Naive B cell (primary cell): ENCODE measurements around the gene UQCC2. TPM values are rescaled to one million over a fixed set of nuclear protein-coding genes. Genes with fewer than 3 reads are reported as not detected.

ENCODE experiments used
- ATAC-seq, 2 donors: fragments of 150-1000 bp; cut with Tn5 transposase; 2 replicates each; pipeline ENCODE4 v1.10.0; 2021; ENCODE audit warnings: low read depth in 2 of 2, mild to moderate bottlenecking in 2 of 2, moderate library complexity in 2 of 2
- DNase-seq: peaks from one replicate; pipeline ENCODE4 v3.0.0; 2022
- H3K27ac Mint-ChIP-seq, 6 donors: one replicate each; pipeline ENCODE4 v1.8.0; 2020 to 2022; ENCODE audit warnings: mild to moderate bottlenecking in 6 of 6, mixed read lengths in 6 of 6, moderate library complexity in 5 of 6, inconsistent platforms in 2 of 6
- H3K27me3 Mint-ChIP-seq, 3 donors: one replicate each; pipeline ENCODE4 v1.8.0; 2021 to 2022; ENCODE audit warnings: mixed read lengths in 3 of 3, mild to moderate bottlenecking in 1 of 3
- H3K36me3 Mint-ChIP-seq, 2 donors: one replicate each; pipeline ENCODE4 v1.8.0; 2020 to 2022; ENCODE audit warnings: mixed read lengths in 2 of 2, inconsistent platforms in 1 of 2, mild to moderate bottlenecking in 1 of 2
- H3K4me1 Mint-ChIP-seq, 3 donors: one replicate each; pipeline ENCODE4 v1.8.0; 2020 to 2022; ENCODE audit warnings: mixed read lengths in 3 of 3, inconsistent platforms in 1 of 3, mild to moderate bottlenecking in 1 of 3, moderate library complexity in 1 of 3
- H3K4me3 Mint-ChIP-seq, 8 donors: one replicate each; pipeline ENCODE4 v1.8.0; 2020 to 2022; ENCODE audit warnings: mild to moderate bottlenecking in 8 of 8, mixed read lengths in 8 of 8, moderate library complexity in 8 of 8, inconsistent platforms in 2 of 8
- H3K9me3 Mint-ChIP-seq, 7 donors: one replicate each; pipeline ENCODE4 v1.8.0; 2020 to 2022; ENCODE audit warnings: mixed read lengths in 7 of 7, mild to moderate bottlenecking in 5 of 7, inconsistent platforms in 2 of 7, moderate library complexity in 1 of 7
- polyA plus RNA-seq, 6 donors: library from polyadenylated mRNA; unstranded; fragments of 300-500 nt; fragmentation: Illumina TruSeq; gene quantifications; one replicate each; pipeline ENCODE4 v1.2.3, GENCODE V29; 2021; ENCODE audit warnings: low read depth in 6 of 6

Gene UQCC2
- polyA plus RNA-seq, 6 donors from 2014 or later: 29.4 to 53.0 (median 44.4) TPM

- Mint-ChIP-seq H3K36me3 (no peaks in the 10 kb centered on the region), H3K27me3 (peaks cover 0 to 13% (median 12%) of the 10 kb centered on the region in 3 donors), H3K4me1 (peaks cover under 1 to 10% (median 3%) of the 10 kb centered on the region in 3 donors), H3K9me3 (no peaks in the 10 kb centered on the region), H3K27ac (peak overlapping the region in 1 of 6 donors; percentile 83), H3K4me3 (no peak overlapping the region)
- ATAC-seq (no peak), DNase-seq (no peak)
Measured at GRCh38 chr6:33726696-33727095, 15.2 kb upstream of the UQCC2 start.

- Mint-ChIP-seq H3K4me1 (peaks cover 7 to 14% (median 9%) of the 10 kb centered on the region in 3 donors), H3K27ac (no peak overlapping the region), H3K36me3 (no peaks in the 10 kb centered on the region), H3K4me3 (no peak overlapping the region), H3K9me3 (no peaks in the 10 kb centered on the region), H3K27me3 (peaks cover 0 to 13% (median 12%) of the 10 kb centered on the region in 3 donors)
- no peak for DNase-seq
- no peak for ATAC-seq
Measured at GRCh38 chr6:33725891-33726673, 14.6 kb upstream of the UQCC2 start.

GRCh38 chr6:33725222-33725621 lies 13.7 kb upstream of the UQCC2 start:
- Mint-ChIP-seq H3K36me3 (no peaks in the 10 kb centered on the region), H3K4me1 (peaks cover 9 to 14% (median 13%) of the 10 kb centered on the region in 3 donors), H3K4me3 (no peak overlapping the region), H3K27ac (no peak overlapping the region), H3K9me3 (no peaks in the 10 kb centered on the region), H3K27me3 (peaks cover 0 to 13% (median 12%) of the 10 kb centered on the region in 3 donors)
- DNase-seq: no peak
- no peak for ATAC-seq

DNA sequence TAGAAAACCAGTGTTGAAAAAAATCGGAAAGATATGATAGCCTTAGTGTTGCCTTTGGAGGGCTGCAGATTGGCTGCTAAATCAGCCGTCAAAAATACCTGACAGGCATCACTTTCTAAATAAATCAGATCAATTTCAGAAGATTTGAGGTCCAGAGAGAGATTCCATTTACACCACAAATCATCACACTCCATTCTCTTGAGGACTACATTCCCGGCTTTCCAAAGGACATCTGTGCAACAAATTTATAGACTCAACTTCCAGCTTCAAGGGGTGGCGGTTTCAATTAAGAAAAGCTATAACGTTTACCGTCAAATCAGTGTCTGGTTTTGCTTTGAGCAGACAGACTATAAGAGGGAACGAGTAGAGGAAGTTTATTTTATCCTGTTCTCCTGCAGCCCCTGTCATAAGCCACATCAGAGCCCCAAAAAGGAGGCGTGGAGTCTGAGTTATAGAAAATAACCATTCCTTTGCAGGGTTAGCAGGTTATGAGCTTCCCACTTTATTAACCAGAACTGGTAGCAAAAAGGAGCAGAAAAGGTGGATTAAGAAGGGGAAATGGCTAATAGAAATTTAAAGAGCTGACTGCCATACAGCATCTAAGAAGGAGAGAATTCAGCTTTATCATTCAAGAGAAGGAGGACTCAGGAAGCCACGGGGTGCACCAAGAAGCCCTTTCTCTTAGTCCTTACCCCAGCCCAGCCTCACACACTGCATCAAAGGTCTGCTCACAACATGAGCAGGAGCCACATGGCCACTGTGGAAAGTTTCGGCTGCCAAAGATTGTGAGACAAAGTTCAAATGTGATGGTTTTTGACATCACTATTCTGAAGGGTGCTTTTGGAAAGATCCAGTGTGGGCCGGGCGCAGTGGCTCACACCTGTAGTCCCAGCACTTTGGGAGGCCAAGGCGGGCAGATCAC lies 12.9 kb upstream of the UQCC2 start:
- H3K4me1 Mint-ChIP-seq: peaks cover 9 to 14% (median 13%) of the 10 kb centered on the region in 3 donors
- peaks cover 0 to 16% (median 13%) of the 10 kb centered on the region in 3 donors for H3K27me3 Mint-ChIP-seq
- H3K36me3 Mint-ChIP-seq: no peaks in the 10 kb centered on the region
- ATAC-seq (no peak), DNase-seq (no peak)
- H3K27ac Mint-ChIP-seq: peak overlapping the region in 1 of 6 donors; percentile 15
- H3K4me3 Mint-ChIP-seq: no peak overlapping the region
- no peaks in the 10 kb centered on the region for H3K9me3 Mint-ChIP-seq

DNA sequence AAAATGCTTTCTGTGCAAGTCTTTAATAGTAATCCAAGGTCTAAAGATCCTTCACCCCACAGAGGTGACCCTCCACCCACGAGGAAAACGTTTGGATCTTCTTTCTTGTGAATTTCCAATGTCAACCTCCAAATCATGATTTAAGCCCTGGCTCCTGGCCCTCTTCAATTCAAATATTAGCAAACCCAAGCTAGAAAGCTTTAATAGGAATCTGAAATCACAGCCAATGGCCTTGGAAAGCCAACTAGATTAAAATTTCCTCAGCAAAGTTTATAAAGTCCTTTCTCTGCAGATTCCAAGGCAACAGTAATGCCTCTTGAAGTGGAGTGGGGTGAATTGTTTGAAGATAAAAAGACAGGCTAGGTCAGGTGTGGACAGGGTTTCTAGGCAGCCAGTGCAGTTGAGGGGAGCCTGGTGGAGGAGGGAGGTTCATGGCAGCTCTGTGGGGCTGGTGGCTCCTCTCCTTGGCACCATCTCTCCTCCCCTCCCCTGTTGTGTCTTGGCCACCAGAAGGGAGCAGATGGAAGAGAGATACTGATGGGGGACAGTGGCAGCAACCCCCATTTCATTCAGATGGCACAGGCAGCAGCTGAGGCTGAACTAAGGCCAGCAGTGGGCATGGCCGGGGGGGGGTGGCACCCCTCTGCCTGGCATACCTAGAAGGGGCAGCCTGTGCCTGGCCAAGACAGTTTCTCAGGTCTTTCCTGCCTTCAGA lies 12.0 kb upstream of the UQCC2 start:
- Mint-ChIP-seq H3K27me3 (peaks cover 0 to 21% (median 13%) of the 10 kb centered on the region in 3 donors), H3K4me1 (peaks cover 9 to 14% (median 11%) of the 10 kb centered on the region in 3 donors), H3K27ac (peak overlapping the region in 1 of 6 donors; percentile 63), H3K9me3 (no peaks in the 10 kb centered on the region), H3K4me3 (no peak overlapping the region), H3K36me3 (no peaks in the 10 kb centered on the region)
- no peak for DNase-seq
- no peak for ATAC-seq

GRCh38 chr6:33722103-33722623 lies 10.7 kb upstream of the UQCC2 start:
- H3K4me1 Mint-ChIP-seq: peaks cover 6 to 16% (median 9%) of the 10 kb centered on the region in 3 donors
- ATAC-seq (no peak), DNase-seq (no peak)
- H3K4me3 Mint-ChIP-seq: no peak overlapping the region
- no peaks in the 10 kb centered on the region for H3K9me3 Mint-ChIP-seq
- peaks cover 0 to 21% (median 13%) of the 10 kb centered on the region in 3 donors for H3K27me3 Mint-ChIP-seq
- H3K36me3 Mint-ChIP-seq: no peaks in the 10 kb centered on the region
- no peak overlapping the region for H3K27ac Mint-ChIP-seq

DNA sequence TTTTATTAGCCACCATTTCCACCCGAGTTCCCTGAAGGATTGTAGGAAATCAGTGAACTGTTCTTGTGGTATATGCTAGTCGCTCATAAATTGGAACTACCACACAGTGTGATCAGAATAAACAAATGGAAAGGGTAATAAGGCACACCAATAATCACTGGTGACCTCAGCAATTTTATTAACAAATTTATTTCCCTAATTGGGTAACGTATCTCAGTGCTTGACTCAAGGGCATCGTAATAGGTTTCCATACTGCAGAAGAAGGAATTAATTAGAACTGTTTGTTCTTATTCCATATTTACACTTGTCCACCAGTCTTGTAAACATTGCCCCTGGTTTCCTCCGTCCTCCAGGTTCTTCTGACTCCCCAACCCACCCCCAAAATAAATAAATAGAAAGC lies 10.0 kb upstream of the UQCC2 start:
- H3K36me3 Mint-ChIP-seq: no peaks in the 10 kb centered on the region
- peak overlapping the region in 1 of 6 donors; percentile 87 for H3K27ac Mint-ChIP-seq
- no peak overlapping the region for H3K4me3 Mint-ChIP-seq
- peaks cover 0 to 18% (median 13%) of the 10 kb centered on the region in 3 donors for H3K27me3 Mint-ChIP-seq
- ATAC-seq (no peak), DNase-seq (no peak)
- H3K4me1 Mint-ChIP-seq: peaks cover 6 to 16% (median 9%) of the 10 kb centered on the region in 3 donors
- H3K9me3 Mint-ChIP-seq: no peaks in the 10 kb centered on the region

DNA sequence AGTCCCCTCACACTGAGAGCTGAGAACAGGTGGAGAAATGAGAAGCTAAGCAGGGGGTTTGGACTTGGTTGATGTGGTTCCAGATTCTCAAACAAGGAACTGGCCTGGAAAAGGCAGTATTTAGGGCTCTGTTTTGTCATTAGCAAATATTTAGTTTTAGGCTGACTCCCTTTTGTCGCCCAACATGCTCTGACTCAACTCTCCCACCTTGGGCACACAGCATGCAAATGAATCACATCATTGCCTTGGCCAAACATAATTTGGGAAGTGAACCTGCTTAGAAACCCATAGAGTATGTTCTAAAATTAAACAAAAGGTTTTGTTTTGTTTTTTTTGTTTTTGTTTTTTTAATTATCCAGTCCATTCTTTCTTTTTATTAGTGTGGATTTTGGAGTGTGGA lies 9.5 kb upstream of the UQCC2 start:
- DNase-seq: no peak
- H3K27ac Mint-ChIP-seq: peak overlapping the region in 1 of 6 donors; percentile 80

DNA sequence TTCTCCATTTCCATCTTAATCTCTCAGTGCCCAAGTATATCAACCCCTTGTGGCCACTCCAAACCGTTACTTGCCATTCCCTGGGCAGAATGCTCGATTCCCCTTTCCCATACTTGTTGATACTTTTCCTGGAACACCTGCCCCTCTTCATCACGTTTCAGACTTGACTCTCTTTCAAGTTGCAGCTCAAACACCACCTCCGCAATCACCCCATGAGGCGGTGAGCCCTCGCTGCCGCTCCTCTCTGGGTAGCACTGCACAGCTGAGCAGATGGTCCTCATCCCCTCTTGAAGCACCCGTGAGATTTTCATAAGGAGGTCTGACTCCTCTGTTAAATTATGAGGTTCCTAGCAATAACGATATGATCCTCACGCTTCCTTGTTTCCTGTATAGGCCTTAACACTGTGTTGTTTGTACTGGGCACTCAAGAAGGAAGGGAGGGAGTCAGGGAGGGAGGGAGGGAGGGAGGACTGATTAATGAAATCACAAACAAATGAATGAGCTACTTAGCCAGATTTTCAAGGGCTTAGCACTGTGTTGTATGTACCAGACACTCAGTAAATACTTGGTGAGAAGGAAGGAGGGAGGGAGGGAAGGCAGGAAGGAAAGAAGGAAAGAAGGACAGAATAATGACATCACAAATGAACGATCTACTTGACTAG lies 8.0 kb upstream of the UQCC2 start:
- ATAC-seq (no peak), DNase-seq (no peak)
- Mint-ChIP-seq H3K27ac (no peak overlapping the region), H3K9me3 (no peaks in the 10 kb centered on the region), H3K27me3 (peaks cover 0 to 16% (median 13%) of the 10 kb centered on the region in 3 donors), H3K4me1 (peaks cover 9 to 16% (median 9%) of the 10 kb centered on the region in 3 donors), H3K4me3 (no peak overlapping the region), H3K36me3 (no peaks in the 10 kb centered on the region)

More for the DNA sequence above, 9.5 kb upstream of the UQCC2 start:
- peaks cover 6 to 16% (median 9%) of the 10 kb centered on the region in 3 donors for H3K4me1 Mint-ChIP-seq
- peak; percentile 41 to 49 for ATAC-seq
- peaks cover 0 to 16% (median 13%) of the 10 kb centered on the region in 3 donors for H3K27me3 Mint-ChIP-seq
- no peaks in the 10 kb centered on the region for H3K36me3 Mint-ChIP-seq
- no peaks in the 10 kb centered on the region for H3K9me3 Mint-ChIP-seq
- H3K4me3 Mint-ChIP-seq: peak overlapping the region in 1 of 8 donors; percentile 16

DNA sequence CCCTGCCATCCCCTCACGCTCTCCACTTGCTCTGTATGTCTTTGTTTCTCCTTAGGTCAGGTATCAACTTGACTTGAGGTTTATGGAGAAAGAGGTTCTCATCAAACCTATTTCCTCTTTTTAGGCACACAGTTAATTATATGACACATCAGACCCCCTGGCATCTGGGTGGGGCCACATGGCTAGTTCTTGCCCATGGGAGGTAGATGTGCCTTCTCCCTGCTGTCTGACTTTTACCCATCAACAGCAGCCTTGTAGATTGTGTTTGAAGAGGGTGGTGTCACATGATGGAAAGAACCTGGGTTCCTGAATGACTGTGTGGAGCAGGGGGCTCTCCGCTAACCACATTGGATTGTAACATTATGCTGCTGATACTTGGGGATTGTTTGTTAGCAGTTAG lies 7.2 kb upstream of the UQCC2 start:
- no peak overlapping the region for H3K4me3 Mint-ChIP-seq
- no peak overlapping the region for H3K27ac Mint-ChIP-seq

DNA sequence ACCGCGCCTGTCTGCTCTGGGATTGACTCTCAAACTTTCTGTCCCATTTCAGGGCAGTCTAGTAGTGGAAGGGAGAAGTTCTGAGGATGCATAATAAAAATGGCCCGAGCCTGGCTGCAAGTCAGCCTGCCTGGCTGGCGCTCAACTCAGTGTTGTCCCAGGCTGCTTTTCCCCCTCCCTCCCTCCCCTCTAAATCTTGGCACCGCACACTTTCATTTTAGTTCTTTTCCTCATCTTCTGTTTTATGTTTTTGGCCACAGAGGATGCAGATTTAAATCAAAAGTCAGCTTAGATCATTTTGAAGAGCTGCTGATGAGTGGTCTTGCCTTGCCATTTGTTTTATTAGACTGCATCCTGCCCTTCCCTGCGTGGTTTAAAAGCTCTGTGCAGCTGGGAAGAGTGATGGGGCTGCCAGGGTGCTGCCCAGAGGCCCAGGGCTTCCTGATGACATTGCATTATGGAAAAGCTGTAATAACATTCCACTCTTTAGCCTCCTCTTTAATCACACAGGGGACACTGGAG lies 6.5 kb upstream of the UQCC2 start:
- Mint-ChIP-seq H3K36me3 (no peaks in the 10 kb centered on the region), H3K9me3 (no peaks in the 10 kb centered on the region), H3K27ac (no peak overlapping the region), H3K4me3 (no peak overlapping the region), H3K27me3 (peaks cover 0 to 9% (median 6%) of the 10 kb centered on the region in 3 donors), H3K4me1 (peaks cover 9 to 17% (median 10%) of the 10 kb centered on the region in 3 donors)
- ATAC-seq (no peak), DNase-seq (no peak)

More for the DNA sequence above, 7.2 kb upstream of the UQCC2 start:
- Mint-ChIP-seq H3K27me3 (peaks cover 0 to 13% (median 11%) of the 10 kb centered on the region in 3 donors), H3K36me3 (no peaks in the 10 kb centered on the region), H3K4me1 (peaks cover 9 to 16% (median 10%) of the 10 kb centered on the region in 3 donors), H3K9me3 (no peaks in the 10 kb centered on the region)
- DNase-seq: no peak
- no peak for ATAC-seq
